ENCODE data around the gene ELANE. TPM values are rescaled to one million over a fixed set of nuclear protein-coding genes. Genes with fewer than 3 reads are reported as not detected.

The ELANE gene
- total and polyA plus RNA-seq, 2 donors from 2014 or later: 0.85 TPM; not detected in 1

- peak; percentile 51 for FAIRE-seq
These were observed 41.0 kb downstream of the ELANE start, which contains the start of the genes MED16 and RNU6-9 for GRCh38 chr19:892894-893689. Gene MED16, minus strand, starts transcription at chr19:893187. Its CDS starts 2,056 bp downstream, at chr19:891131. Gene RNU6-9, plus strand, starts transcription at chr19:893484.

GRCh38 chr19:896434-896833, 44.3 kb downstream of the ELANE start:
- no peaks in the 10 kb centered on the region for H3K9me3 ChIP-seq (ENCODE audit: control insufficient read depth in 2 of 3, insufficient read depth in 1 of 3, low read length in 3 of 3)
- no peak for DNase-seq
- no peak overlapping the region for H3K9ac ChIP-seq (ENCODE audit: low read length in 3 of 3)
- TF ChIP-seq CTCF (IDR thresholded peaks at IDR 0.05; ENCODE audit: borderline replicate concordance, extremely low read depth, insufficient read depth): no peak
- FAIRE-seq: no peak
- H3K36me3 ChIP-seq (ENCODE audit: control insufficient read depth in 2 of 3, insufficient read depth in 3 of 3, low read length in 3 of 3): no peaks in the 10 kb centered on the region
- H3K27ac ChIP-seq (ENCODE audit: low read depth in 2 of 2, low read length in 2 of 2): no peak overlapping the region
- intact Hi-C loops (cut with DNase I): no loop called here
- no peak overlapping the region for H3K4me3 ChIP-seq (ENCODE audit: low read length in 3 of 3)
- no peaks in the 10 kb centered on the region for H3K27me3 ChIP-seq (ENCODE audit: control insufficient read depth, insufficient read depth, low read length)
- H3K4me1 ChIP-seq (ENCODE audit: control insufficient read depth in 2 of 3, insufficient read depth in 2 of 3, low read depth in 1 of 3, low read length in 3 of 3): peaks cover 0 to 2% (median 0%) of the 10 kb centered on the region in 3 donors

More at GRCh38 chr19:892894-893689, 41.0 kb downstream of the ELANE start, which contains the start of the genes MED16 and RNU6-9:
- Histone ChIP-seq H3K9me3 (ENCODE audit: control insufficient read depth in 2 of 3, insufficient read depth in 1 of 3, low read length in 3 of 3) (no peaks in the 10 kb centered on the region), H3K4me3 (ENCODE audit: low read length in 3 of 3) (peak within 1 kb of the TSS; percentile 61 to 81 (median 69)), H3K9ac (ENCODE audit: low read length in 3 of 3) (peak within 1 kb of the TSS; percentile 61 to 73 (median 67)), H3K27ac (ENCODE audit: low read depth in 2 of 2, low read length in 2 of 2) (peak within 1 kb of the TSS; percentile 91 to 98), H3K27me3 (ENCODE audit: control insufficient read depth, insufficient read depth, low read length) (no peaks in the 10 kb centered on the region), H3K36me3 (ENCODE audit: control insufficient read depth in 2 of 3, insufficient read depth in 3 of 3, low read length in 3 of 3) (peaks cover 0 to 4% (median 3%) of the 10 kb centered on the region in 3 donors), H3K4me1 (ENCODE audit: control insufficient read depth in 2 of 3, insufficient read depth in 2 of 3, low read depth in 1 of 3, low read length in 3 of 3) (peaks cover 0 to 2% (median 0%) of the 10 kb centered on the region in 3 donors)
- intact Hi-C loops (cut with DNase I): no loop called here
- DNase-seq: peak; percentile 94 to 97 (median 97)
- no peak for TF ChIP-seq CTCF (IDR thresholded peaks at IDR 0.05; ENCODE audit: borderline replicate concordance, extremely low read depth, insufficient read depth)

GRCh38 chr19:896999-897398, 44.9 kb downstream of the ELANE start:
- FAIRE-seq (no peak), DNase-seq (no peak)
- H3K9me3 ChIP-seq (ENCODE audit: control insufficient read depth in 2 of 3, insufficient read depth in 1 of 3, low read length in 3 of 3): no peaks in the 10 kb centered on the region
- H3K36me3 ChIP-seq (ENCODE audit: control insufficient read depth in 2 of 3, insufficient read depth in 3 of 3, low read length in 3 of 3): no peaks in the 10 kb centered on the region
- H3K4me3 ChIP-seq (ENCODE audit: low read length in 3 of 3): no peak overlapping the region
- intact Hi-C loops (cut with DNase I): no loop called here
- no peaks in the 10 kb centered on the region for H3K27me3 ChIP-seq (ENCODE audit: control insufficient read depth, insufficient read depth, low read length)
- no peak overlapping the region for H3K27ac ChIP-seq (ENCODE audit: low read depth in 2 of 2, low read length in 2 of 2)
- TF ChIP-seq CTCF (IDR thresholded peaks at IDR 0.05; ENCODE audit: borderline replicate concordance, extremely low read depth, insufficient read depth): no peak
- H3K4me1 ChIP-seq (ENCODE audit: control insufficient read depth in 2 of 3, insufficient read depth in 2 of 3, low read depth in 1 of 3, low read length in 3 of 3): no peaks in the 10 kb centered on the region
- no peak overlapping the region for H3K9ac ChIP-seq (ENCODE audit: low read length in 3 of 3)
